Keratinocyte (primary cell): ENCODE results near the gene RASGEF1C.

ENCODE experiments used
- EZH2 ChIP-seq: IDR thresholded peaks from one replicate; pipeline ENCODE4 v1.6.1; 2012; ENCODE audit warnings: inconsistent platforms, mild to moderate bottlenecking, low read length, moderate library complexity
- TF ChIP-seq, protein P1 (sequence below), 3 experiments: IDR thresholded peaks in 1 of 3; conservative IDR thresholded peaks in 1 of 3; optimal IDR thresholded peaks in 1 of 3; 2 replicates in 2 of 3; 3 replicates in 1 of 3; pipeline versions ENCODE3 to v1.5.1; 2011; ENCODE audit warnings: low read length in 3 of 3, mild to moderate bottlenecking in 3 of 3, moderate library complexity in 2 of 3, control low read depth in 1 of 3, inconsistent platforms in 1 of 3; ENCODE audit not compliant: insufficient read depth in 2 of 3; ENCODE audit errors: extremely low read depth in 1 of 3

DNA sequence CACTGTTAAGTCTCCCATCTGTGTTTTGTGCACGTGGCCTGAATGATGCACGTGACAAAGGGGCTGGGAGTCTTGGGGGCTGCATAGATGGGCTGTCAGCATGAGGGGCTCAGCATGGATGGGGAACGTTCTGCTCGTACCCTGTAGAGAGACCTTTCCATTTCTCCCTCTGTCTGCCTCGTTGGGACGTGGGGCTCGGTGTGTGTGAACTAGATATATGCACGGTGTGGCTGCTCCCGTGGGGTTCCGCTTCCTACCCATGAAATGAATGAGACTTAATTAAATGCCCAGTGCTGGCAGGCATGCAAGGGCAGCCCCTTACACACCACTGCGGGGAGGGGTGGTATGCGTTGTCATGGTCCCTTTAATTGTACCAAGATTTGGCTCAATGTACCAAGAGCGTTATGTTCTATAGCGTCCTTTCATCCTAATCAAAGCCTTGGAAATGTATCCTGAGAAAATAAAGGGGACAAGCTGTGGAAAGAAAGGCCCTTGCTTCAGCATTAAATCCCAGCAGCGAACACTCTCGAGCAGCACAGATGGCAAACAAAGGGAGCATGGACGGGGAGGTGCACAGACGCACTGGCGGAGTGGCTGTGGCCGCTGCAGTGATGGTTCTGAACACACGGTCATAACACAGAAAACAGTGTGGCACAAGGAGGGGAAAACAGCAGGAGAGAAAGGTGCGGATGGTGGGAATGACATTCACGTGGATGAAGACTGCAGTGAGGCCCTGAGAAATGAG lies 66.8 kb downstream of the RASGEF1C start:
- TF ChIP-seq, protein P1, sequence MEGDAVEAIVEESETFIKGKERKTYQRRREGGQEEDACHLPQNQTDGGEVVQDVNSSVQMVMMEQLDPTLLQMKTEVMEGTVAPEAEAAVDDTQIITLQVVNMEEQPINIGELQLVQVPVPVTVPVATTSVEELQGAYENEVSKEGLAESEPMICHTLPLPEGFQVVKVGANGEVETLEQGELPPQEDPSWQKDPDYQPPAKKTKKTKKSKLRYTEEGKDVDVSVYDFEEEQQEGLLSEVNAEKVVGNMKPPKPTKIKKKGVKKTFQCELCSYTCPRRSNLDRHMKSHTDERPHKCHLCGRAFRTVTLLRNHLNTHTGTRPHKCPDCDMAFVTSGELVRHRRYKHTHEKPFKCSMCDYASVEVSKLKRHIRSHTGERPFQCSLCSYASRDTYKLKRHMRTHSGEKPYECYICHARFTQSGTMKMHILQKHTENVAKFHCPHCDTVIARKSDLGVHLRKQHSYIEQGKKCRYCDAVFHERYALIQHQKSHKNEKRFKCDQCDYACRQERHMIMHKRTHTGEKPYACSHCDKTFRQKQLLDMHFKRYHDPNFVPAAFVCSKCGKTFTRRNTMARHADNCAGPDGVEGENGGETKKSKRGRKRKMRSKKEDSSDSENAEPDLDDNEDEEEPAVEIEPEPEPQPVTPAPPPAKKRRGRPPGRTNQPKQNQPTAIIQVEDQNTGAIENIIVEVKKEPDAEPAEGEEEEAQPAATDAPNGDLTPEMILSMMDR (optimal IDR thresholded peaks at IDR 0.05 in 1 of 3, IDR thresholded peaks at IDR 0.05 in 1 of 3, conservative IDR thresholded peaks at IDR 0.05 in 1 of 3; ENCODE audit: extremely low read depth in 1 of 3, insufficient read depth in 2 of 3, low read length in 3 of 3): no peak
- no peak for TF ChIP-seq EZH2
